ENCODE results near the gene NT5DC3.
A peak's percentile ranks its signal among the peaks of the same experiment; 100 is the strongest.
"Not testable (repeated sequence)": the region's sequence is repeated elsewhere in the genome, so short reads cannot be mapped to it uniquely, and the experiment has no call there.

The NT5DC3 gene

GRCh38 chr12:103814436-103814835 lies 26.6 kb downstream of the NT5DC3 start:
- in situ Hi-C loops (cut with MboI; ENCODE audit: low pct_unique_long_range_greater_than_20kb, low sequenced_read_pairs), result no loop called here
- DNase-seq, result no peak

DNA sequence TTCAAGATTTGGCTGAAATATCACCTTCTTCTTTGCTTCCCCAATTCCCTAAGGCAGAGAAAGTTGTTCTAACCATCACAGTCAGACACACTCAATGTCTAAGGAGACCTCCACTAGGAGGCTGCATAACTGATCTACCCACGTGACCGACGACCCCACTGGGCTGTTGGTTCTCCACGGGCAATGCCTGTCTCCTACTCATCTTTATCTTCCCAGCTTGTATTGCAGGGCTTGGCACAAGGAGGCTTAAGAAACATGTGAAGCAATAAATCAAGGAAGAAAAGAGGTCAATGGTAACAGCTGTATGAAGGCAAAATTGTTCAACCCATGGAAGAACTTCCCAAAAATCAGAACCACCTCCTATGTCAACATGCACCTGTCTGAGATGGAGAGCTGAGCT lies 27.1 kb downstream of the NT5DC3 start:
- in situ Hi-C loops (cut with MboI; ENCODE audit: low pct_unique_long_range_greater_than_20kb, low sequenced_read_pairs), result no loop called here
- DNase-seq, result no peak

DNA sequence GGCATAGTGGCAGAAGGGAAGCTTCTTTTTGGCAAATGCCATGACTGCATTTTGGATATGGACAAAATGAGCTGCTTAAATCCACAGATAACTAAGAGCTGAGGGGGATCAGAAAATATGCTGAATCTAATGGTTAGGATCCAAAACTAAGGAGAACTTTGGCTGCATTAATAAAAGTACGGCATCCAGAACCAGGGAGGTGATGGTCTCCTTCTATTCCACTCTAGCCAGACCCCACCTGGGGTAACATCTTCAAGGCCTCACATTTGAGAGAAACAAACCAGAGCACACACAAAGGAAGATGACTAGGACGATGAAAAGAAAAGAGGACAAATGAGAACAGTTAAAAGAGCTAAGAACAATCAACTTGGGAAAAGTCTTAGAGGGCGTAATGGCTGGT lies 27.6 kb downstream of the NT5DC3 start:
- in situ Hi-C loops (cut with MboI; ENCODE audit: low pct_unique_long_range_greater_than_20kb, low sequenced_read_pairs), result no loop called here
- no peak for DNase-seq

- in situ Hi-C loops (cut with MboI; ENCODE audit: low pct_unique_long_range_greater_than_20kb, low sequenced_read_pairs), result no loop called here
- DNase-seq, result no peak
Observed at GRCh38 chr12:103812789-103813188, 28.2 kb downstream of the NT5DC3 start.

- in situ Hi-C loops (cut with MboI; ENCODE audit: low pct_unique_long_range_greater_than_20kb, low sequenced_read_pairs), result no loop called here
- no peak for DNase-seq
Observed at GRCh38 chr12:103811791-103812190, 29.2 kb downstream of the NT5DC3 start.

DNA sequence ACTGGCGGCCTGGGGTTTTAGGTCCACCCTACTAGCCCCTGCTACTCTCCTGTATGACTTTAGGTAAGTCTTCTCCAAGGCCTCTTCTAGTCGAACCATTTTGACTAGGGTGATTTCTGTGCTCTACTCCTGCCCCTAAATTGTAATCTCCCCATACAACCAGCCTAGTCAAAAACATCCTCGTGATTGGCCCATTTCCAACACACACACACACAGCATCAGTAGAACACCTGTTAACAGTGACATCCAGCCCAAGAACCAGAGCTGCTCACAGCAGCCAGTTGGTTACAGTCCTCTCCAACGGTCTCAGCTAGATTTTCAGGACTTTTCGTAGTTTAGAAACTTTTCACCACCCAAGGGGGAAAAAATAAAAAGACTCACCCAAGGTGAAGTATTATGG lies 30.9 kb downstream of the NT5DC3 start:
- in situ Hi-C loops (cut with MboI; ENCODE audit: low pct_unique_long_range_greater_than_20kb, low sequenced_read_pairs), result no loop called here
- DNase-seq, result no peak

- in situ Hi-C loops (cut with MboI; ENCODE audit: low pct_unique_long_range_greater_than_20kb, low sequenced_read_pairs); DNase-seq: not testable (repeated sequence)
Observed at GRCh38 chr12:103809639-103810038, 31.4 kb downstream of the NT5DC3 start.

DNA sequence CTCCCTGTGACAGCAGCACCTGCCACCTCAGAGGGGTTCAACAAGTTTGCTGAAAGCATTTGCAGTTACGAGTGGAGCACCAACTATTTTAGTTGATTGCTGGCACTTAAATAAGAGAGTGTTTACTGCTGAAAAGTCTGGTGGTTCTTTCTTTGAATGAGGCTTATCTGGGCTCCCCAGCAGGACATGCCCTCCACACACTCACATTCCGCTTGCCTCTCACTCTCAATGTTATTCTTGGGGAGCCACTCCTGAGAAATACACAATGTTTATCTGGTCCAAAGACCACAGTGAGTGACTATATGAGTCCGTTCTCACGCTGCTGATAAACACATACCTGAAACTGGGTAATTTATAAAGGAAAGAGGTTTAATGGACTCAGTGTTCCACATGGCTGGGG lies 31.9 kb downstream of the NT5DC3 start:
- DNase-seq, result no peak

DNA sequence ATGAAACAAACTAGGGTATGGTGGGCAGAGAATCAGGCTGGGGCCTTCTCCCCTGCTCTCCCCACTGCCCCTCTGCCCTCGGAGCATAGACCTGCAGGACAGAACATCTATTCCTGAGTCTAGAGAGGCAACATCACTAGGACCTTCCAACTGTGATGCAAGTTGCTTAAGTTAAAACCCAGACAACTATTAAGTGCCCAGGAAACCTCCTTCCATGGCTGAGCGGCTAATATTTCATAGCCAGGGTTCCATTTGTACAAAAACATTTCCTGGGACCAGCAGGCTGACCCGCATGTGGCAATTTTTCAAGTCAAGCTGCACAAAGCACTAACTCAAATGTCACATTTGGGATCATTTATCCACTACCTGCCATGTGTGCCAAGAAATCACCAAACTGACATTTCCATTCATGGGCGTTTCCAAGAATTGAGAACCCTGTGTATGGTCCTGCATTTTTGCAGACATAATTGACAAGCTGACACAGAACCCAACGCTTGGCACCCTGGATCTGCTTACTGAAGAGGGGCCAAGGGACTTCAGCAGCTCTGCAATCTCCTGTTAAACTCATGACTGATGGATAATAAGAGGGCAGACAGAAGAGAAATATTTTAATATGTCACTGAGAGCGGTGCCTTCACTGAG lies 32.7 kb downstream of the NT5DC3 start:
- no peak for DNase-seq
- in situ Hi-C loops (cut with MboI; ENCODE audit: low pct_unique_long_range_greater_than_20kb, low sequenced_read_pairs), result no loop called here

More for the DNA sequence above, 31.9 kb downstream of the NT5DC3 start:
- in situ Hi-C loops (cut with MboI; ENCODE audit: low pct_unique_long_range_greater_than_20kb, low sequenced_read_pairs), result no loop called here

DNA sequence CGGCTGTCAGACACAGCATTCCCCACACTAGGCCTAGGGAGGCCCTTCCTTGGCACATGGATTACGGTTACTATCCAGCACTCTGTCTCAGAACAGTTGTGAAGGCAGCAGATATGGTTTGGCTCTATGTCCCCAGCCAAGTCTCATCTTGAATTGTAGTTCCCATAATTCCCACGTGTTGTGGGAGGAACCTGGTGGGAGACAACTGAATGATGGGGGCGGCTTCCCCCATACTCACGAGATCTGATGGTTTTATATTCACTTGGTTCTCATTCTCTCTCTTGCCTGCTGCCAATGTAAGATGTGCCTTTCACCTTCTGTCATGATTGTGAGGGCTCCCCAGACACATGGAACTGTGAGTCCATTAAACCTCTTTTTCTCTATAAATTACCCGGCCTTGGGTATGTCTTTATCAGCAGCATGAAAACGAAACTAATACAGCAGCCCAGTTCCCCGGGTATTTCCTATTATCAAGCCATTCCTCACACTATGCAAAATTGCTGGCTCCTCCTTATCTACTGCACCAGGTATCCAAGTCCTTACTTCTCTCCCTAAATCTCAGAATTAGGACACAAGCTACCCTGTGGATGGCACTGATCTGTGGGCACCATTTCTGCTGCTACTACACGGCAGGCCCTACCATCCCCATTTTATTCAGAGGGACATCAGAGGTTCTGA lies 33.3 kb downstream of the NT5DC3 start:
- in situ Hi-C loops (cut with MboI; ENCODE audit: low pct_unique_long_range_greater_than_20kb, low sequenced_read_pairs), result no loop called here
- no peak for DNase-seq

GRCh38 chr12:103806803-103807202 lies 34.2 kb downstream of the NT5DC3 start:
- in situ Hi-C loops (cut with MboI; ENCODE audit: low pct_unique_long_range_greater_than_20kb, low sequenced_read_pairs), result no loop called here
- DNase-seq, result peak; percentile 39

- in situ Hi-C loops (cut with MboI; ENCODE audit: low pct_unique_long_range_greater_than_20kb, low sequenced_read_pairs), result no loop called here
- no peak for DNase-seq
Observed at GRCh38 chr12:103805655-103806360, 35.2 kb downstream of the NT5DC3 start.

DNA sequence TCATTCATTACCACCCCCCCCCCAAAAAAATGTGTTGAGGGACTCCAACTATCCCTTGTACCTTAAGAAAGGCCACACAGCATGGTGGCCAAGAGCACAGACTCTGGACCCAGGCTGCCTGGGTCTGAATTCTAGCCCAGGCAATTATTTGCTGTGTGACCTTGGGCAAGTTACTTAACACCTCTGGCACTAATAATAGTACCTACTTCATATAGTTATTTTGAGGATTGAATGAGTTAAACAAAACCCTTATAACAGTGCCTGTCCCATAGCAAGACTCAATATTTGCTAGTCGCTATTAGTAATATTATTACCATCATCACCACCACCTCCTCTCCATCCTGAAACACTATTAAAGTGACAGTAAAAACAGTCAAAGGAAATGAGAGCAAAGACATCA lies 37.2 kb downstream of the NT5DC3 start:
- no peak for DNase-seq
- in situ Hi-C loops (cut with MboI; ENCODE audit: low pct_unique_long_range_greater_than_20kb, low sequenced_read_pairs), result no loop called here

- in situ Hi-C loops (cut with MboI; ENCODE audit: low pct_unique_long_range_greater_than_20kb, low sequenced_read_pairs), result no loop called here
- no peak for DNase-seq
Observed at GRCh38 chr12:103802586-103802886, 38.5 kb downstream of the NT5DC3 start.

DNA sequence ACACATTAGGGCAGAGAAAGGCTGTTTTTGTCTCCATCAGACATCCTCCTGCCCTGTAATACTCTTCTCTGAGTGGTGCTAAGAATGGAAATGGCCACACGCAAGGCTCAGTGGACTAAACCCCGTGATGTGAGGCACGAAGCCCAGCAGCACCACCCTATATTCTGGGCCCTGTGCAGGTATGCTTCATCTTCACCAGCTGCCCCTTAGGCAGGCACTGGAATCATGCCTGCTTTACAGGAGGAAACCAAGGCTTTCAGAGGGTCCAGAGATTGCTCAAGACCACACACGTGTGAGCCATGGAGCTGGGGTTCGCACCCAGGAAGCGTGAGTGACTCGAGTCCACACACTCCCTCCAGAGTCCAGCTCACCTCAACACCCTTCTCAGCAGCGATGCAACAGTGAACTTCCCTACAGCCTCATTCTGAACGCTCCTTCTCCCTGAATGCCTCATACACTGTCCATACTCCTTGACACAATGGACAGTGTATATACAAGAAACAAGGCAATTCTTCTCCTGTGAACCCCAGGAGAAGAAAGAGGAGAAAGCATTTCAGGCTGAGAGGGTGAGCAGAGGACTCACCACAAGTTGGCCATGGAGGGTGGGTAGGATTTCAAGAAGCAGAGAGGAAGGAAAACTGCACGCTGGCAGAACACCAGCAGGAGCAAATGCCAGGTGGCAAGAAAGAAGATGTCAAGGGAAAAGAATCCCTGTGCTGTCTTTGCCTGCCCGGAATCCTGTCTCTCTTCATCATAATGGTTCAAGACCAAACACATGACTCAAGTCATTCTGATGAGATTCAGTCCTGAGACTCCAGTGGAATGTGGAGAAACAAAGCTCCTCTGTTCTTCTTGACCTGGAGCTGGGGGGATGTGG lies 39.1 kb downstream of the NT5DC3 start:
- DNase-seq, result no peak
- in situ Hi-C loops (cut with MboI; ENCODE audit: low pct_unique_long_range_greater_than_20kb, low sequenced_read_pairs), result no loop called here

DNA sequence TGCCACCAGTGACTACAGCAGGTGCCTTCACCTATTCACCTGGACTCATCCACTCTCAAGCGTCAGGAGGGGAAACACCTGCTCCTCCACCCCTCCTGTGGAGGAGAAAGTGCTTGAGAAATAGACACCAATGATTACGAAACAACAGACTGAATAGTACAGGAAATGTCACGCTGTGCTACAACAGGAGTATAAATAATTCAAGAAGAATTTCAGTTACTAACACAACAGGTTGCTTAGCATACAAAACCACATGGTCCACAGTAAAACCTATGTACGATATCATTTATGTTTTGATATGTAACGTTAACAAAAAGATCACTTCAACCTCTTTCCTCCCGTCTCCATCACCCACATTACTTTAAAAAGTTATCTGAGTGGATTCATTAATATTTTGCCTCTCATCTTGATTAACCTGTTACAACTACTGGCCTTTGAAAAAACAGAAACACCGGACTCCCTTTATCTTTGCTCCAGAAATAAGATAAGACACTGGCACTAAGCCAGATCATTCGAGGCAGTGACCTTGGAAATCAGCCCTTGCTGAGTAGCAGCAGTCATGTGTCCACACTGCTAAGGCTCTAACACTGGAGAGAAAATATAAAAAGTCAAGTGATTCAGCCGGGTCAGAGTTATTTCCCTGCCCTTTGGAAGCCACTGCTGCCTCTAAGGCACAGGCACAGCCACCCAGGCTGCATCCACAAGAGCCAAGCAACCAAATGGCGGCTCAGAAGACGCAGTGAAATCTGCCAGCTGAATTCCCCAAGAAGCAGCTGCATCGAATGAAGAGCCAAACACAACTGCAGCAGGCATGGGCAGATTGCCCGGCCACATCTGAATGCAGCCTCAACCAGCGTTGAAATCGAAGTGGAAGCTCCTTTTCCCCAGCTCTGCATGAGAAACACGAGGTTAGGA lies 40.9 kb downstream of the NT5DC3 start:
- peak; percentile 71 for DNase-seq
- in situ Hi-C loops (cut with MboI; ENCODE audit: low pct_unique_long_range_greater_than_20kb, low sequenced_read_pairs), result no loop called here

GRCh38 chr12:103799504-103799856 lies 41.6 kb downstream of the NT5DC3 start:
- peak; percentile 72 for DNase-seq
- in situ Hi-C loops (cut with MboI; ENCODE audit: low pct_unique_long_range_greater_than_20kb, low sequenced_read_pairs), result no loop called here

GRCh38 chr12:103798586-103798985 lies 42.4 kb downstream of the NT5DC3 start:
- no peak for DNase-seq
- in situ Hi-C loops (cut with MboI; ENCODE audit: low pct_unique_long_range_greater_than_20kb, low sequenced_read_pairs), result no loop called here
